Left cardiac atrium (tissue), 4 donors: ENCODE data around the gene LGALS1. TPM values are rescaled to one million over a fixed set of nuclear protein-coding genes. Genes with fewer than 3 reads are reported as not detected.
"Not testable (repeated sequence)": the region's sequence is repeated elsewhere in the genome, so short reads cannot be mapped to it uniquely, and the experiment has no call there.

Experiments used
- ATAC-seq, 2 donors: fragments of 200-7000 bp; cut with Tn5 transposase; one replicate each; pipeline ENCODE4 v1.9.1; 2020; ENCODE audit warnings: mild to moderate bottlenecking in 2 of 2, moderate library complexity in 2 of 2
- DNase-seq: peaks from one replicate; pipeline ENCODE4 v3.0.0-alpha.2; 2020
- intact Hi-C, 2 donors: fragments of 100-400 bp; cut with DNase I; formaldehyde crosslinking; loops; one replicate each; pipeline versions ENCODE4 v1.14.1 to v1.15.1; 2022 to 2023
- total RNA-seq, 2 donors: library from RNA; stranded (reverse); fragmentation: NEBNext Ultra II Directional; extraction: Animal tissue kit (Norgen Biotek cat#: 25700); gene quantifications; one replicate each; pipeline ENCODE4 v1.2.1, GENCODE V29; 2021
- donor health status: DM: no; HTN: yes; CAD: no.
- donor health status: DM: no; HTN: yes; CAD: no; lungs with severe emphysema.
- donor health status: DM: yes; HTN: yes; CAD: no.
- donor health status: Dilated cardiomyopathy.

LGALS1 gene
- total RNA-seq, 2 donors from 2014 or later = 599 to 917 TPM

DNA sequence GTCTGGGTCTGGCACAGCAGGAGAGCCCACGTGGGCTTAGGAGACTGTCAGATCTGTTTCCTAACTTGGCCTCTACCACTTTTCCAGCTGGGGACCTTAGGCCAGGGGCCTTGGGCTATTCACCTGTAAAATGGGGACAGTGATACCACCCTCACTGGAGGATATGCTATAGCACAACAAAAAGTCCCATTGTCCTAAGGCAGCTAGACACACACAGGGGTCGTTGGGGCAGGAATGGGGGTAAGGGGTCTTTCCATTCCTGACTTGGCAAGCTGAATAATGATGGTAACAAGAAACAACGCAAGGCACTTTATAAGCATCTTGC, 38.5 kb upstream of the LGALS1 start:
- DNase-seq (no peak), ATAC-seq (no peak)
- intact Hi-C loops = no loop called here

DNA sequence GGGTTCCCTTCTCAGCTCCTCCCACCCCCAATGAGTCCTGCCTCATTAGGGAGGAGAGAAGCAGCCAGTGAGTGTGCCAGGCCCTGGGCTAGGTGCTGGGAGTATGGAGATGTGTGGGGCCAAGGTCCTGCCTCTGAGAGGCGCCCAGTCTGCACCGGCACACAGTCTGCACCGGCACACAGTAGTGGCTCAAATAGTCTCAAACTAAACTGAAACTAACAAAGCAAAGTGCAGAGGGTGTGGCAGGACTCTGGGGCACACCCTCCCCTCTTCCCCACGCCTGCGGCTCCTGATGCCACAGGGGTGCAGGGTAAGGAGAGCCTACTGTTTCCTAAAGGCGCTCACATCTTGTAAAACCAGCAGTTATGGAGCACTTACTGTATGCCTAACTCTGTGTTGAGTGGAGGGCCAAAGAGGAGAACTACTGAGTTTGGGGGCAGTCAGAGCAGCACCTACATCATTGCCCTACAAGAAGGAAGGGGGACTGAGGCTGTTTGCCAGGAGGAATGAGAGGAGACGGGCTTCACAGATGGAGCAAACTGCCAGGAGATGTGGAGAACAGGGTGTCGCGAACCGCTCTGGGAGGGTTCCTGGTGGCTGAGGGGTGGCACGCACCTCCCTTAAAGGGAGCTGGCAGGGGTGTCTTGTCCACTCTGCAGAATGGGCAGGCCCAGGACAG, 36.9 kb upstream of the LGALS1 start:
- intact Hi-C loops = no loop called here
- DNase-seq (no peak), ATAC-seq (no peak)

DNA sequence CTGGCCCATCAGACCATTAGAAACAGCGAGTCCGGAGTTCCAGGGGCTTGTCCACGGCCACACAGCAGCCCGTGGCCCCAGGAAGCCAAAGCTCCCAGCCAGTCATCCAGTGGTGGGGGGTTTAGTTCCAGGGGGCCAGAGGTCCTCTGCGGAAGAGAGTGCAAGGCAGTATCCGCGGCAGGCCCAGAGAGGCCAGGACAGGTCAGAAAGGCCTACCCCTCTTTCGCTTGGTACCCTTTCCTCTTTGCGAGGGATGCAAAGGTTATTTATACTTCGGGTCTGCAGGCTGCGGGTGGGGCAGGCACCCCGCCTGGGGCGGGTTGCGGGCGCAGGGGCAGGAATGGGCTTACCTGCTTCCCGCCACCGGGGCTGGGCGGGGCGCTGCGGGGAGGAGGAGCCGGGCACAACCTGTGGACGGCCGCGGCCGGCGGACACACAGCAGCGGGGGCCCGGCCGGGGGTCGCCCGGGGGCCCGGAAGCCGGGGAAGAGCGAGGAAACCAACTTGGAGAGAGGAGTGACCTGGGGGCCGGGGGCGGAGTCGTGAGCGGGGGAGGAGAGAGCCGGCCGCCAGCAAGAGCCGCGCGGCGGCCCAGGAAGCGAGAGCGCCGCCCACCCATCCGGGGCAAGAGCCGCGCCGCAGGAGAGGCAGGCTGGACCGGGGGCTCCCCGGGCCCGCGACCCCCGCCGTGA, 36.2 kb upstream of the LGALS1 start, which contains the start of gene SH3BP1:
Gene SH3BP1 (plus strand): TSS at position 600 of the 691 bp plus-strand sequence. CDS start 119 bp downstream, outside the sequence.
- intact Hi-C loops = no loop called here
- peak; percentile 48 to 54 for ATAC-seq
- DNase-seq = peak; percentile 58

DNA sequence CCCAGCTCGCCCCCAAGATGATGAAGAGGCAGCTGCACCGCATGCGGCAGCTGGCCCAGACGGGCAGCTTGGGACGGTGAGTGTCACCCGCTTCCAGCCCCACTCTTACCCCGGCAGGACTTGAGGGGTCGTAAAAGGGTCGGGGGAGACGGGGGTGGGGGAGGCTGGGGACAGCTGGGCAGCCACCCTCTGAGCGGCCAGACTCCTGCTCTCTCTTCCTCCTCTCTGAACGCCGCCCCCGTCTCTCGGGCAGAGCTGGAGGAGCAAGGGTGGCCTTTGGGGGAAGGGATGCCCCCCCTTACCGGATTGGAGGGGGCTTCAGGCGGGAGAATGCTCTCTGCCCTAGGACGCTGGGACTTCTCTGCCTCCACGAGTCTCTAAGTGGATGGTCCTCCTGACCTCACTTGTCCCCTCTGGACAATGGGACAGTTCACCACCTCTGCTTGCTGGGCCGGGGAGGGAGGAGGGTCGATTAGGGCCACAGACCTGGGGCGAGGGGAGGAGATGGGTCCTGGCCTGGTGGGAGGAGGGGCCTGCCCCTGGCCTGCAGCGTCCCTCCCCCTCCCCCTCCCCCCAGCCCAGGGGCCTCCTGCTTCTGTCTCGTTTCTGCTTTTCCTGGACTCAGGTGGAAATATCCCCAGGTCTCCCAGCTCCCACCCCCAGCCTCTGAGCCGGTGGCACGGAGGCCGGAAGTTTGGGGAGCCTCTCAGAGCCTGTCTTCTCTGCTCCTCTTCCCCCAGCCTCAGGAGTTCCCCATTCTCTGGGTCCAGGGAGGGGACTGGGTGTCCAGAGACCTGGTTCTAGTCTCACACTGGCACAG, 35.5 kb upstream of the LGALS1 start:
- DNase-seq (no peak), ATAC-seq (peak in 1 of 2 donors; percentile 3)
- intact Hi-C loops = loop anchor here (5.0 to 10.0 kb wide), 2 partner anchors 42 to 155 kb away; no protein-coding TSS in a partner anchor

DNA sequence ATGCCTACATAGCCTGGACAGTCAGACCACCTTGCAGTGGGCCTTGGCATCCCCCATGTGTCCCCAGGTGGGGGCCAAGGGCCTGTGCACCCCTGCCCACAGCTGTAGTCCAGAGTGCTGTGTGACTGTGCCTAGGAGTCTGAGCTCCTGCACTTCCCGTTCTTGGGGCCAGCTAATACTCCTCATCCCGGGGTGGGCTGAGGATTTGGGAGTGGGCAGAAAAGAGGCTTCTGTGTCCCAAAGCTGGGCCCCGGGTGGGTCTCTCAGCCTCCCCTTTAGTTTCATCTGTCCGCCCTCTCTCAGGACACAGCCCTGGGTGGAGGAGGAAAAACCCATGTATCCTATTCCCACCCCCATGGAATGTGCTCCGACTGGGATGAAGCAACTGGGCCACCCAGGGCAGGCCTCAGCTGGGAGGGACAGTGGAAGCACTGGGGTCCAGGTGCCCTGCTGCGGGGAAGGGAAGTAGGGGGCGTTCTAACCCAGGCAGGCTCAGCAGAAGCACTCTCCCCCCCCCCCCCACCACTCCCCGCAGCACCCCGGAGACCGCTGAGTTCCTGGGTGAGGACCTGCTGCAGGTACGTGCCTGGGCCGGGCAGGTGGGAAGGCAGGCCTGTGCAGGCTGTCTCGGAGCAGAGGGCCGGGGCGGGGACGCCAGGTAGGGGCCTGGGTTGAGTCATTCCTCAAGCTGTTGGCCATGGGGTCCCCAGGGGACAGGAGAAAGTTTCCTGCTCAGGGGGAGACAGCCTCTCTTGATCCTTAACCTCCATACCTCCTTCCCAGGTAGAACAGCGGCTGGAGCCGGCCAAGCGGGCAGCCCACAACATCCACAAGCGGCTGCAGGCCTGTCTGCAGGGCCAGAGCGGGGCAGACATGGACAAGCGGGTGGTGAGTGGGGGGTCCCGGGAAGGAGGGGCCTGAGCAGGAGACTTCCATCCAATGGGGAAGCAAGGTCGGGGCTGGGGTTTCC, 34.6 kb upstream of the LGALS1 start:
- ATAC-seq = no peak
- intact Hi-C loops = loop anchor here (5.0 to 10.0 kb wide), 2 partner anchors 41 to 154 kb away; no protein-coding TSS in a partner anchor
- DNase-seq = no peak

DNA sequence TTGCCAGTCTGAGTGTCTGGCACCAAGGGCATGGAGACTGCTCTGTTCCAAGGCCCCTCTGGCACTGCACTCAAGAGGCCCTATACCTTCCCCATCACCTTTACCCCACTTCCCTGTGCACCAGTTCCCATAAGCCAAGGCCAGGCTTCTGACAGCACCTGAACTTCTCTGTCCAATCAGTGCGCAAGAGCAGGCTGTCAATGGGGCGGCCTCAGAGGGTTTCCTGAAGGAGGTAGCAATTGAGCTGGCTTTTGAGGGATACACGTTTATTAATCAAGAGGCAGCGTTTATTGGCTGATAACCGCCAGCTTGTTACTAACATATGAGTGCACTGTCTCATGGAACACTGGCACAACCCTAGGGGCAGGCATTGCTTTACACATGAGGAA, 33.9 kb upstream of the LGALS1 start:
- intact Hi-C loops = loop anchor here (5.0 to 10.0 kb wide), 2 partner anchors 41 to 153 kb away; no protein-coding TSS in a partner anchor
- DNase-seq (no peak), ATAC-seq (no peak)

DNA sequence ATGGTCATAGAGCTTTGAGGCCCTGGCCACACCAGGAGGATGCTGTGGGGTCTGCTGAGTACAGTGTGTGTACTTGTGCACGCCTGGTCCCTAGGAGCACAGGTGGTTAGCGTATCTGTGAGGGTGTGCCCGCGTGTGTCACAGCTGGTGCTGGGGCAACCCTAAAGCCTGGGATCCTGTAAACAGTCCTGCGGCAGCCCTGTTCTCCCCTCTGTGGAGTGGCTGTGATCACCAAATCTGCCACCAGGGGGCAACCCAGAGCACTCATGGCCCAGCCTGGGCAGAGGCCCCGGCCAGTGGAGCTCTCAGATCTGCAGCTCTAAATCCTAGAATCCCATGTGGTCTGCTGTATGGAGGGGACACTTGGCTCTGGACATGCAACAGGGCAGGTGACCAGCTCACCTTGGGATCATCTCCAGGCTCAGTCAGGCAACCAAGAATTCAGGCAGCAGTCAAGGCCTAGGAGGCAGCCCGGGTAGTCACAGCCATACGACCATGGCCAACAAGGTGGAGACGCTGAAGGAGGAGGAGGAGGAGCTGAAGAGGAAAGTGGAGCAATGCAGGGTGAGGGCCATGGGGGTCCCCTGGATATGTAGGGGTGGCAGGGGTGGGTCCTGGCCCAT, 32.1 kb upstream of the LGALS1 start:
- intact Hi-C loops = loop anchor here (2.0 to 10.0 kb wide), 3 partner anchors 37 to 151 kb away; no protein-coding TSS in a partner anchor
- ATAC-seq = peak; percentile 76 to 81

DNA sequence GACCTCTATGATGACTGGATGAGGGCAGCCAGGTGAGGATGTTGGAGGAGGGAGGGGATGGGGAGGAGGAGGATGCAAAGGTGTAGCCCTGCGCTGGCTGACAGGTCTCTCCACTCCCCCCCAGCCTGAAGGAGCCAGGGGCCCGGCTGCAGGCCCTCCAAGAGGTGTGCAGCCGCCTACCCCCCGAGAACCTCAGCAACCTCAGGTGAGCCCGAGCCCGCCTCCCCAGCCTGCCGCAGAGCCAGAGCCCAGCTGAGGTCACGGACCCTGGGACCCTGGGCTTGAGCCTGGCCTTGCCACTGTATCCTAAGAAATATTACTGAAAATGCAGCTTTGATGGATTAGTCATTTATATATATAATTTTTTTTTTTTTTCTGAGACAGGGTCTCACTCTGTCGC, 28.1 kb upstream of the LGALS1 start:
- intact Hi-C loops = loop anchor here (10.0 kb wide), 1 partner anchor 147 kb away; no protein-coding TSS in a partner anchor
- DNase-seq = no peak
- ATAC-seq = no peak

More for the DNA sequence above, 32.1 kb upstream of the LGALS1 start:
- peak; percentile 86 for DNase-seq

DNA sequence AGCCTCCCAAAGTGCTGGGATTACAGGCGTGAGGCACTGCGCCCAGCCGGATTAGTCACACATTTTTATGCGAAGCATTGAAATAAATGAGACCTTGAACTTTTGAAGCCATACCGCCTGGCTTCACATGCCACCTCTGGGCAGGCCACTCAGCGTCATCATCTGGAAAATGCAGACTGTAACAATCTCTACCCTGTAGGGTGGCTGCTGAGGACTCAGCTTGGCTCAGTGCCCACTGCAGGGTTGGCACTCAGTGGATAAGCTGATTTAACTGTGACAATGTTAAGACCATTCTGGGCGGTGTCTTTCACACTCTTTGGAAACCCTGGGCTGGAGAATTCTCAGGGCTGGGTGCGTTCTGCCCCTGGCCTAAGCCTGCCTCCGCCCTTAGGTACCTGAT, 27.5 kb upstream of the LGALS1 start:
- DNase-seq = no peak
- peak in 1 of 2 donors; percentile 44 for ATAC-seq
- intact Hi-C loops = loop anchor here (10.0 kb wide), 1 partner anchor 147 kb away; no protein-coding TSS in a partner anchor

DNA sequence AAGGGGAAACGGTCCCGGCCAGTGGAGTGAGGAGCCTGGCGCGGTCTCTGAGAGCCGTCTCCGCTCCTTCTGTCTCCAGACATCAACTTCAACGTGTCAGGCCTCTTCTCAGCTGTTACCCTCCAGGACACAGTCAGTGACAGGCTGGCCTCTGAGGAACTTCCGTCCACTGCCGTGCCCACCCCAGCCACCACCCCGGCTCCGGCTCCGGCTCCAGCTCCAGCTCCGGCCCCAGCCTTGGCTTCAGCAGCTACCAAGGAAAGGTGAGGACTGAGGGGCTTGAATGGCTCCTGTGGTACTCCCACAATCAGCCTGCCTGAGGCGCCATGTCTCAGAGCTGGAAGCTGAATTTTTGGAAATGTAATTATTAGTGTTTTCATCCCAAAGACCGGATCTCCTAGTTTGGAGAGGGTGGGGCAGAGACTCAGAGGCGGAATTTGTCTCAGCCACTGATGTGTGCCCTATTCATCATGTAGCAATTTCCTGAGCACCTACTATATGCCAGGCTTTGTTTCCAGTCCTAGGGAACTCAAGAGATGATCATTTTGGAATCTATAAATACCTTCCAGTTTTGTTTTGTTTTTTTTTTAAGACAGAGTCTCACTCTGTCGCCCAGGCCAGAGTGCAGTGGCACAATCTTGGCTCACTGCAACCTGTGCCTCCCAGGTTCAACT, 24.8 kb upstream of the LGALS1 start:
- intact Hi-C loops = no loop called here
- ATAC-seq = no peak
- DNase-seq = no peak

DNA sequence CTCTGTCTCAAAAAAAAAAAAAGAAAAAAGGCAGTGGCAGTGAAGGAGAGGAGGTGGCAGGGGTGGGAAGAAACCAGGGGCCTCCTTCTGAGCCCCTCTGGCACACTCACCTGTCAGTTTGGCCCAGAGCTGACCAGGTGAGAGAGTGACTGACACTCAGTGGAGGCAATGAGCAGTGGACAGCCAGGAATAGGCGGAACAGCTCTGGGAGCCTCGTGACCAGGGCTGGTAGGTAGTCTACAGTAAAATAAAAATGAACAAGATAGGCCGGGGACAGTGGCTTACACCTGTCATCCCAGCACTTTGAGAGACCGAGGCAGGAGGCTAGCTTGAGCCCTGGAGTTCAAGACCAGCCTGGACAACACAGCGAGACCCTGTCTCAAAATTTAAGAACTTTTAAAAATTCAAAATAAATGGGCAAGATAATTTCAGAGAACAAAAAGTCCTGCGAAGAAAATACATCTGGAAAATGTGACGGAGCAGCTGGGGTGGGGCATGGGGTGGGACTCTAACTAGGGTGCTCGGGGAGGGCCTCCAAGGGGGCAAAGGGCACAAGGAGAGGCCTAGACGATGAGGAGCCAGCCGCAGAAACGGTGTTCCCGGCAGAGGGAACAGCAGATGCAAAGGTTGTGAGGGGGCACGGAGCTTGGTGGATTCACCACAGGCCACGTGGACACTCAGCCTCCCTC, 20.7 kb upstream of the LGALS1 start:
- no peak for ATAC-seq
- no peak for DNase-seq
- intact Hi-C loops = no loop called here

DNA sequence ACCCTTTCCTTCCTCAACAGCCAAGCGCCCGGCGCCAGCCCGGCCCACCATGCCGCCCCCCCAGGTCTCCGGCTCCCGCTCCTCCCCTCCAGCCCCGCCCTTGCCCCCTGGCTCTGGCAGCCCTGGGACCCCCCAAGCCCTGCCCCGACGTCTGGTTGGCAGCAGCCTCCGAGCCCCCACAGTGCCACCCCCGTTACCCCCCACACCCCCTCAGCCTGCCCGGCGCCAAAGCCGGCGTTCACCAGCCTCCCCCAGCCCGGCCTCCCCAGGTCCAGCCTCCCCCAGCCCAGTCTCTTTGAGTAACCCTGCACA, 20.2 kb upstream of the LGALS1 start:
- intact Hi-C loops = no loop called here
- ATAC-seq (no peak), DNase-seq (no peak)

DNA sequence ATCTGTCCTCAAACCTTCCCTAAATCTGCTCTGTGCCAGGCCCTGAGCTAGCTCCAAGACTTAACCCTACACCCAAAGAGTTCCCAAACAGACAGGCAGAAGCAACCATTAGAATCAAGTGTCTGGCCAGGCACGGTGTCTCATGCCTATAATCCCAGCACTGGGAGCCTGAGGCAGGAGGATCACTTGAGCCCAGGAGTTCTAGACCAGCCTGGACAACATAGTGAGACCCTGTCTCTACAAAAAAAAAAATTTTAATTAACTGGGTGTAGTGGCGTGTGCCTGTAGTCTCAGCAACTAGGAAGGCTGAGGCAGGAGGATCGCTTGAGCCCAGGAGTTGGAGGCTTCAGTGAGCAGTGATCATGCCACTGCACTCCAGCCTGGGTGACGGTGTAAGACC, 18.9 kb upstream of the LGALS1 start:
- intact Hi-C loops, ATAC-seq, DNase-seq: not testable (repeated sequence)

DNA sequence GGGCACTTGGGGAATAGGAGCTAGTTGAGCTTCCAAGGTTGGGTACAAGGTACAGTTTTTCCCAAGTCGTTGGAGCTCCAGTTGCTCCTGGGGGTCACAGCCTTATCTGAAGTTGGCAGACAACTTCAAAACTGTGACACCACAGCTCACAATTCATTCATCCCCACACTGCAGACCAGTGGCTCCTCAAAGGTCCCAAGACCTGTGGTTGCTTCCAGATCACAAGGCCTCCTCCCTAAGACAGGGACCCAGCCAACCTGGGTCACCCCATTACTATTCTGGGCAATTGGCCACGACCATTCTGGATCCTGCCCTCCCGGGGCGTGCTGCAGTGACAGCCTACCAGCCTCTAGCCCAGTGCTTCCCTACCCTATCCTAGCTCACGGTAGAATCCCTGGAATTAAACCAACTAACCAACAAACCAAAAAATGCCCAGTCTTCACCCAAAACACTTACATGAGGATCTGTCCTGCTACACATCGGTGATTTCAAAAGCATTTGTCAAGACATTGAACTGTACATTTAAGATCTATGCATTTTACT, 17.8 kb upstream of the LGALS1 start:
- ATAC-seq = no peak
- intact Hi-C loops = no loop called here
- no peak for DNase-seq

DNA sequence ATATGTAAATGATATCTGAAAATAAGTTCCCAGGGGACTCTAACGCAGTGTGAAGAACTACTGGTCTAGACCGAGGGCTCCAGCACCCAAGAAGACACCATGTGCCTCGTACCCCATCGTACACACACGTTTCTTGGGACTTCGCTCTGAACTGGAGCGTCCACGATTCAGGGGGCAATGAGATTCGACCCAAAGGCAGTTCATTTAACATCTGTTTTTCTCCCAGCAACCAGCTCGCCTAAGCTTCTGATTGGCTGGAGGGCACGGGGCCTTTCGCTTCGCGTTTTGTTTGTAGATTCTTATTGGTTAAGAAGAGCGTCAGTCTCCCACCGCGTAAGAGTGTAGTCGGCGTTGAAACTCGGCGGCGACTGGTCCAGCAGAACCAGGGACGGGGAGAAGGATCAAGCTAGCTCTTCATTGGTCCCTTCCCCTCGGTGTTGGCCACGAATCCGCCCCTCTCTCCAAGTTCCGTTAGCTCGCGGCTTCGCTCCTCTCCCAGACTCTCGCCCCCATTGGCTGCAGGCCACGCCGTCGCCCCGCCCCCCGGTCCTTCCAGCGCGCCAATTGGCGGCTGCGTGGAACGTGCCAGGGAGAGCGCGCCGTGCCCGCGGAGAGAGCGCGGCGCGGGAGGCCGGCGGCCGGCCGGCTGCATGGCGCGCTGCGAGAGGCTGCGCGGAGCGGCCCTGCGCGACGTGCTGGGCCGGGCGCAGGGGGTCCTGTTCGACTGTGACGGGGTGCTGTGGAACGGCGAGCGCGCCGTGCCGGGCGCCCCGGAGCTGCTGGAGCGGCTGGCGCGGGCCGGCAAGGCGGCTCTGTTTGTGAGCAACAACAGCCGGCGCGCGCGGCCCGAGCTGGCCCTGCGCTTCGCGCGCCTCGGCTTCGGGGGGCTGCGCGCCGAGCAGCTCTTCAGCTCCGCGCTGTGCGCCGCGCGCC, 17.0 kb upstream of the LGALS1 start, which contains the start of gene PDXP:
Gene PDXP (plus strand): TSS at position 591 of the 933 bp plus-strand sequence. CDS start 60 bp downstream, at position 651.
- intact Hi-C loops = no loop called here
- DNase-seq (peak; percentile 99), ATAC-seq (peak; percentile 97 to 98)
